ENCODE results near the gene ZFYVE28. TPM values are rescaled to one million over a fixed set of nuclear protein-coding genes. Genes with fewer than 3 reads are reported as not detected.
A peak's percentile ranks its signal among the peaks of the same experiment; 100 is the strongest.

ZFYVE28 gene
- total and polyA plus RNA-seq, 3 experiments from 2014 or later, result 12.9 to 14.8 (median 13.2) TPM

GRCh38 chr4:2401610-2401983 lies 16.8 kb downstream of the ZFYVE28 start:
- no peak for DNase-seq
- Histone ChIP-seq H3K27ac (ENCODE audit: low read depth, low read length) (peak overlapping the region; percentile 33), H3K4me1 (ENCODE audit: insufficient read depth, low read length) (peaks cover 21% of the 10 kb centered on the region), H3K9me3 (ENCODE audit: low read length) (no peaks in the 10 kb centered on the region), H3K4me3 (ENCODE audit: low read length) (no peak overlapping the region), H3K27me3 (ENCODE audit: insufficient read depth, low read length, poor library complexity, severe bottlenecking) (no peaks in the 10 kb centered on the region), H3K36me3 (ENCODE audit: insufficient read depth, low read length) (no peaks in the 10 kb centered on the region)
- peak overlapping the region in 5 of 7 donors; percentile 37 to 87 (median 73) for H3K4me3 Mint-ChIP-seq
- H3K36me3 Mint-ChIP-seq, result peaks cover 0 to 3% (median 0%) of the 10 kb centered on the region in 3 donors
- H3K27me3 Mint-ChIP-seq, result peaks cover 0 to 5% of the 10 kb centered on the region in 2 donors
- POLR2A ChIA-PET, result interaction anchor here (0.9 kb wide), 1 partner anchor 67 kb away, joined by 3 read pairs; the partner anchor contains the start of gene RNF4
- CTCF ChIA-PET, result interaction anchor here (1.5 to 3.3 kb wide), 4 partner anchors 11 to 182 kb away, joined by 4 to 10 read pairs (median 6); partner anchors contain the start of genes CFAP99 and ZFYVE28
- H3K27ac Mint-ChIP-seq, result peak overlapping the region in 2 of 8 donors; percentile 42 to 51
- H3K4me1 Mint-ChIP-seq, result peaks cover 34 to 57% (median 45%) of the 10 kb centered on the region in 3 donors
- H3K9me3 Mint-ChIP-seq, result no peaks in the 10 kb centered on the region

- CTCF ChIA-PET, result interaction anchor here (3.3 kb wide), 1 partner anchor 181 kb away, joined by 10 read pairs; no protein-coding TSS in a partner anchor
- Mint-ChIP-seq H3K4me3 (peak overlapping the region in 6 of 7 donors; percentile 21 to 87 (median 42)), H3K4me1 (peaks cover 32 to 55% (median 43%) of the 10 kb centered on the region in 3 donors), H3K9me3 (no peaks in the 10 kb centered on the region), H3K27ac (peak overlapping the region in 4 of 8 donors; percentile 23 to 92 (median 75)), H3K27me3 (peaks cover 0 to 5% of the 10 kb centered on the region in 2 donors), H3K36me3 (peaks cover 0 to 3% (median 0%) of the 10 kb centered on the region in 3 donors)
- Histone ChIP-seq H3K27ac (ENCODE audit: low read depth, low read length) (peak overlapping the region; percentile 33), H3K36me3 (ENCODE audit: insufficient read depth, low read length) (no peaks in the 10 kb centered on the region), H3K4me1 (ENCODE audit: insufficient read depth, low read length) (peaks cover 21% of the 10 kb centered on the region), H3K9me3 (ENCODE audit: low read length) (no peaks in the 10 kb centered on the region), H3K4me3 (ENCODE audit: low read length) (no peak overlapping the region), H3K27me3 (ENCODE audit: insufficient read depth, low read length, poor library complexity, severe bottlenecking) (no peaks in the 10 kb centered on the region)
- POLR2A ChIA-PET, result no interaction called here
- no peak for DNase-seq
These were observed 17.4 kb downstream of the ZFYVE28 start for GRCh38 chr4:2400841-2401609.

DNA sequence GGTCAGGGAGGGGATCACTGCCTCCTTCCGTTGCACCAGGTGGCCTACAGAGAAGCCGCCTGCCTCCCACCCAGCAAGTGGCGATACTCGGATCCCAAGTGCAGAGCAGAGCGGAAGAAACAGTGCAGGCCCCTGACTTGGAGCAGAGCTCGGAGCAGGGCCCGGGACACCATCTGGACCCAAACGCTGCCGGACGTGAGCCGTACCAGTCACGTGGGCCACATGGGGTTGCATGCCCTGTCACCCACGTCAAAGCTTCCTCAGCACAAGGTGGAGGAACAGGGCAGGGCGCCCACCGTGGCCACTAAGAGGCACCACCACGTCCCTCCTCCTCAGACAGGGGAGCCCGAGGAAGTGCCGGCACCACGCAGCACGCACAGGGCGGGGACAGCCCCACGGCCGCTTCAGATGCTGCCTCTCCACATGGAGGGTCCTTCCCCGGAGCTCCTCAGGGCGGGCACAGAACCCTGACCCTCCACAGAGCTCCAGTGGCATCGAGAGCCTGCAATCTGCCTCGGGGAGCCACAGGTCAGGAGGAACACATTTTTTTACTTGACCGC lies 18.7 kb downstream of the ZFYVE28 start:
- POLR2A ChIA-PET, result no interaction called here
- no peak overlapping the region for H3K4me3 Mint-ChIP-seq
- H3K9me3 ChIP-seq (ENCODE audit: low read length), result no peaks in the 10 kb centered on the region
- no peaks in the 10 kb centered on the region for H3K36me3 ChIP-seq (ENCODE audit: insufficient read depth, low read length)
- no peak overlapping the region for H3K27ac ChIP-seq (ENCODE audit: low read depth, low read length)
- H3K4me1 Mint-ChIP-seq, result peaks cover 37 to 62% (median 49%) of the 10 kb centered on the region in 3 donors
- no peaks in the 10 kb centered on the region for H3K9me3 Mint-ChIP-seq
- H3K27ac Mint-ChIP-seq, result peak overlapping the region in 1 of 8 donors; percentile 50
- no peaks in the 10 kb centered on the region for H3K27me3 ChIP-seq (ENCODE audit: insufficient read depth, low read length, poor library complexity, severe bottlenecking)
- peaks cover 21% of the 10 kb centered on the region for H3K4me1 ChIP-seq (ENCODE audit: insufficient read depth, low read length)
- no peak for DNase-seq
- no peak overlapping the region for H3K4me3 ChIP-seq (ENCODE audit: low read length)
- peaks cover 0 to 5% (median 0%) of the 10 kb centered on the region in 3 donors for H3K36me3 Mint-ChIP-seq
- CTCF ChIA-PET, result interaction anchor here (1.8 kb wide), 1 partner anchor 13 kb away, joined by 9 read pairs; no protein-coding TSS in a partner anchor
- H3K27me3 Mint-ChIP-seq, result peaks cover 0 to 5% of the 10 kb centered on the region in 2 donors

GRCh38 chr4:2399216-2399615 lies 19.2 kb downstream of the ZFYVE28 start:
- no peak overlapping the region for H3K4me3 ChIP-seq (ENCODE audit: low read length)
- Mint-ChIP-seq H3K4me3 (no peak overlapping the region), H3K4me1 (peaks cover 40 to 65% (median 52%) of the 10 kb centered on the region in 3 donors), H3K36me3 (peaks cover 0 to 2% (median 0%) of the 10 kb centered on the region in 3 donors), H3K27ac (peak overlapping the region in 3 of 8 donors; percentile 50 to 85 (median 83)), H3K27me3 (peaks cover 0 to 5% of the 10 kb centered on the region in 2 donors), H3K9me3 (no peaks in the 10 kb centered on the region)
- CTCF ChIA-PET, result interaction anchor here (1.8 kb wide), 1 partner anchor 13 kb away, joined by 9 read pairs; no protein-coding TSS in a partner anchor
- H3K27me3 ChIP-seq (ENCODE audit: insufficient read depth, low read length, poor library complexity, severe bottlenecking), result no peaks in the 10 kb centered on the region
- DNase-seq, result peak in 1 of 5 donors; percentile 26
- POLR2A ChIA-PET, result no interaction called here
- H3K36me3 ChIP-seq (ENCODE audit: insufficient read depth, low read length), result no peaks in the 10 kb centered on the region
- H3K4me1 ChIP-seq (ENCODE audit: insufficient read depth, low read length), result peaks cover 26% of the 10 kb centered on the region
- no peaks in the 10 kb centered on the region for H3K9me3 ChIP-seq (ENCODE audit: low read length)
- no peak overlapping the region for H3K27ac ChIP-seq (ENCODE audit: low read depth, low read length)

GRCh38 chr4:2397596-2398379 lies 20.7 kb downstream of the ZFYVE28 start:
- Histone ChIP-seq H3K4me3 (ENCODE audit: low read length) (no peak overlapping the region), H3K27ac (ENCODE audit: low read depth, low read length) (no peak overlapping the region), H3K27me3 (ENCODE audit: insufficient read depth, low read length, poor library complexity, severe bottlenecking) (no peaks in the 10 kb centered on the region), H3K9me3 (ENCODE audit: low read length) (no peaks in the 10 kb centered on the region), H3K36me3 (ENCODE audit: insufficient read depth, low read length) (no peaks in the 10 kb centered on the region), H3K4me1 (ENCODE audit: insufficient read depth, low read length) (peaks cover 35% of the 10 kb centered on the region)
- Mint-ChIP-seq H3K27ac (peak overlapping the region in 2 of 8 donors; percentile 54 to 83), H3K27me3 (peaks cover 0 to 7% of the 10 kb centered on the region in 2 donors), H3K4me3 (peak overlapping the region in 1 of 7 donors; percentile 61), H3K4me1 (peaks cover 52 to 71% (median 59%) of the 10 kb centered on the region in 3 donors), H3K36me3 (peaks cover 0 to 2% (median 0%) of the 10 kb centered on the region in 3 donors), H3K9me3 (no peaks in the 10 kb centered on the region)
- ChIA-PET POLR2A (no interaction called here), CTCF (no interaction called here)
- no peak for DNase-seq

GRCh38 chr4:2396781-2397368 lies 21.6 kb downstream of the ZFYVE28 start:
- POLR2A ChIA-PET, result no interaction called here
- CTCF ChIA-PET, result interaction anchor here (1.4 kb wide), 1 partner anchor 16 kb away, joined by 5 read pairs; no protein-coding TSS in a partner anchor
- H3K9me3 ChIP-seq (ENCODE audit: low read length), result no peaks in the 10 kb centered on the region

DNA sequence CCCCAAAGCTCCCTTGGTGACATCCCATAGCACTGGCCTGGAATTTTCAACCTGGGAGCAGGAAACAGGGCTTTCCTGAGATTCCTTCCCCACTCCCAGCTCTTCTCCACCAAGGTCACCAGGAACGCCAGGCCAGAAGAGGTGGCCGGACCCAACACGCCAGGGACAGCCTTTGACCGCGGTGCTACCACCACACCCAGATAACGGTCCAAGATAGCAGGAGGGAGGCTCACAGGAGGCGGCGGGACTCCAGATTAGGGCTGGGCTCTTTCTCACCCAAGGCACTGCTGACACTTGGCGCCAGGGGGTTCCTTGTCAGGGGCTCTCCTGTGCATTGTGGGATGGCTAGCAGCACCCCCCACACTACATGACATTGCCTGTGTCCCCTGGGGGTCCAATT lies 22.9 kb downstream of the ZFYVE28 start:
- CTCF ChIA-PET, result interaction anchor here (0.6 to 1.4 kb wide), 2 partner anchors 17 to 47 kb away, joined by 3 to 5 read pairs; no protein-coding TSS in a partner anchor
- peak in 1 of 5 donors; percentile 20 for DNase-seq
- Histone ChIP-seq H3K9me3 (ENCODE audit: low read length) (no peaks in the 10 kb centered on the region), H3K36me3 (ENCODE audit: insufficient read depth, low read length) (no peaks in the 10 kb centered on the region), H3K4me1 (ENCODE audit: insufficient read depth, low read length) (peaks cover 18% of the 10 kb centered on the region), H3K27me3 (ENCODE audit: insufficient read depth, low read length, poor library complexity, severe bottlenecking) (no peaks in the 10 kb centered on the region), H3K4me3 (ENCODE audit: low read length) (no peak overlapping the region), H3K27ac (ENCODE audit: low read depth, low read length) (peak overlapping the region; percentile 61)
- Mint-ChIP-seq H3K27me3 (peaks cover 0 to 6% of the 10 kb centered on the region in 2 donors), H3K36me3 (peaks cover 0 to 4% (median 2%) of the 10 kb centered on the region in 3 donors), H3K9me3 (no peaks in the 10 kb centered on the region), H3K4me3 (no peak overlapping the region), H3K4me1 (peaks cover 41 to 64% (median 51%) of the 10 kb centered on the region in 3 donors), H3K27ac (peak overlapping the region in 1 of 8 donors; percentile 51)
- POLR2A ChIA-PET, result no interaction called here

More at GRCh38 chr4:2396781-2397368, 21.6 kb downstream of the ZFYVE28 start:
- Mint-ChIP-seq H3K36me3 (peaks cover 0 to 4% (median 1%) of the 10 kb centered on the region in 3 donors), H3K9me3 (no peaks in the 10 kb centered on the region), H3K27ac (no peak overlapping the region), H3K4me1 (peaks cover 47 to 68% (median 50%) of the 10 kb centered on the region in 3 donors), H3K27me3 (peaks cover 0 to 4% of the 10 kb centered on the region in 2 donors), H3K4me3 (no peak overlapping the region)
- Histone ChIP-seq H3K36me3 (ENCODE audit: insufficient read depth, low read length) (no peaks in the 10 kb centered on the region), H3K4me3 (ENCODE audit: low read length) (no peak overlapping the region), H3K27ac (ENCODE audit: low read depth, low read length) (no peak overlapping the region), H3K4me1 (ENCODE audit: insufficient read depth, low read length) (peaks cover 28% of the 10 kb centered on the region), H3K27me3 (ENCODE audit: insufficient read depth, low read length, poor library complexity, severe bottlenecking) (no peaks in the 10 kb centered on the region)
- no peak for DNase-seq
